ENCODE results near the gene ZNF93.

DNA sequence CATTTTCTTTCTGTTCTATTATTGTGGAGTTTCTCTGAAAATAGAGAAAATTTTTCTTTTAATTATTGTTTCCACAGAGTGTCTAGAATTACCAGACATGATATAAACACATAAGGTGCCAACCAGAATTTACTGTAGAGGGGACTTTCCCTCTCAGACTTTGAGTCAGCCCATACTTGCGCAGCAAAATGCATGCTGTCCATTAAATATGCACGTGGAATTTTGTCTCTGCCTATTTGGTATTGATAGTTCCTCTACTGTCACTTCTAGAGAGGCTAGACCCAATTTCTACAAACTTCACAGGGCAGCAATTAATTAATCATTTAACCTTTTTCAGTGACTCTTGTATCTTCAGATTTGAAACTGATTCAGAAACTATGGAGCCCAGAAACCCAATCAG is 8.9 kb downstream of the ZNF93 start:
- TF ChIP-seq, protein P1, sequence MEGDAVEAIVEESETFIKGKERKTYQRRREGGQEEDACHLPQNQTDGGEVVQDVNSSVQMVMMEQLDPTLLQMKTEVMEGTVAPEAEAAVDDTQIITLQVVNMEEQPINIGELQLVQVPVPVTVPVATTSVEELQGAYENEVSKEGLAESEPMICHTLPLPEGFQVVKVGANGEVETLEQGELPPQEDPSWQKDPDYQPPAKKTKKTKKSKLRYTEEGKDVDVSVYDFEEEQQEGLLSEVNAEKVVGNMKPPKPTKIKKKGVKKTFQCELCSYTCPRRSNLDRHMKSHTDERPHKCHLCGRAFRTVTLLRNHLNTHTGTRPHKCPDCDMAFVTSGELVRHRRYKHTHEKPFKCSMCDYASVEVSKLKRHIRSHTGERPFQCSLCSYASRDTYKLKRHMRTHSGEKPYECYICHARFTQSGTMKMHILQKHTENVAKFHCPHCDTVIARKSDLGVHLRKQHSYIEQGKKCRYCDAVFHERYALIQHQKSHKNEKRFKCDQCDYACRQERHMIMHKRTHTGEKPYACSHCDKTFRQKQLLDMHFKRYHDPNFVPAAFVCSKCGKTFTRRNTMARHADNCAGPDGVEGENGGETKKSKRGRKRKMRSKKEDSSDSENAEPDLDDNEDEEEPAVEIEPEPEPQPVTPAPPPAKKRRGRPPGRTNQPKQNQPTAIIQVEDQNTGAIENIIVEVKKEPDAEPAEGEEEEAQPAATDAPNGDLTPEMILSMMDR (IDR thresholded peaks at IDR 0.05): no peak
- no peak for TF ChIP-seq POLR2A (IDR thresholded peaks at IDR 0.05)
